ENCODE measurements around the gene CDYL2. TPM values are rescaled to one million over a fixed set of nuclear protein-coding genes. Genes with fewer than 3 reads are reported as not detected.

CDYL2 gene
- total and polyA plus RNA-seq, 4 donors = 0.46 to 12.8 (median 5.2) TPM

- DNase-seq (no peak), ATAC-seq (ENCODE audit: low FRiP score) (no peak)
- H3K36me3 ChIP-seq (ENCODE audit: control insufficient read depth in 1 of 2, insufficient read depth in 2 of 2, low read length in 1 of 2) = no peaks in the 10 kb centered on the region
- no peaks in the 10 kb centered on the region for H3K27me3 ChIP-seq (ENCODE audit: control insufficient read depth in 1 of 2, insufficient read depth in 2 of 2, low read length in 1 of 2)
- no peaks in the 10 kb centered on the region for H3K9me3 ChIP-seq (ENCODE audit: control insufficient read depth, low read length)
- no peaks in the 10 kb centered on the region for H3K4me1 ChIP-seq (ENCODE audit: control insufficient read depth in 1 of 2, insufficient read depth in 2 of 2, low read length in 2 of 2)
- intact Hi-C loops (cut with DNase I) = no loop called here
- no peak overlapping the region for H3K4me3 ChIP-seq (ENCODE audit: low read length in 2 of 2)
- no peak overlapping the region for H3K27ac ChIP-seq (ENCODE audit: low read depth in 1 of 2, low read length in 2 of 2)
Measured at GRCh38 chr16:80841231-80841630, 36.8 kb upstream of the CDYL2 start.

GRCh38 chr16:80837533-80838147 is 33.2 kb upstream of the CDYL2 start:
- intact Hi-C loops (cut with DNase I) = no loop called here
- H3K4me1 ChIP-seq (ENCODE audit: control insufficient read depth in 1 of 2, insufficient read depth in 2 of 2, low read length in 2 of 2) = no peaks in the 10 kb centered on the region
- ATAC-seq (ENCODE audit: low FRiP score) = no peak
- H3K4me3 ChIP-seq (ENCODE audit: low read length in 2 of 2) = no peak overlapping the region
- no peak overlapping the region for H3K27ac ChIP-seq (ENCODE audit: low read depth in 1 of 2, low read length in 2 of 2)
- 74 to 78% methylated on average over 9 of the region's 9 CpGs for WGBS, 2 donors
- H3K36me3 ChIP-seq (ENCODE audit: control insufficient read depth in 1 of 2, insufficient read depth in 2 of 2, low read length in 1 of 2) = no peaks in the 10 kb centered on the region
- DNase-seq = no peak
- H3K9me3 ChIP-seq (ENCODE audit: control insufficient read depth, low read length) = no peaks in the 10 kb centered on the region
- peaks cover 0 to 2% of the 10 kb centered on the region in 2 donors for H3K27me3 ChIP-seq (ENCODE audit: control insufficient read depth in 1 of 2, insufficient read depth in 2 of 2, low read length in 1 of 2)

GRCh38 chr16:80836846-80837245 is 32.4 kb upstream of the CDYL2 start:
- Histone ChIP-seq H3K4me3 (ENCODE audit: low read length in 2 of 2) (no peak overlapping the region), H3K27ac (ENCODE audit: low read depth in 1 of 2, low read length in 2 of 2) (no peak overlapping the region), H3K9me3 (ENCODE audit: control insufficient read depth, low read length) (no peaks in the 10 kb centered on the region), H3K36me3 (ENCODE audit: control insufficient read depth in 1 of 2, insufficient read depth in 2 of 2, low read length in 1 of 2) (no peaks in the 10 kb centered on the region), H3K4me1 (ENCODE audit: control insufficient read depth in 1 of 2, insufficient read depth in 2 of 2, low read length in 2 of 2) (no peaks in the 10 kb centered on the region), H3K27me3 (ENCODE audit: control insufficient read depth in 1 of 2, insufficient read depth in 2 of 2, low read length in 1 of 2) (peaks cover 0 to 2% of the 10 kb centered on the region in 2 donors)
- WGBS, 2 donors = 56 to 57% methylated on average over 4 of the region's 4 CpGs
- DNase-seq (no peak), ATAC-seq (ENCODE audit: low FRiP score) (no peak)
- intact Hi-C loops (cut with DNase I) = no loop called here

GRCh38 chr16:80836202-80836601 is 31.8 kb upstream of the CDYL2 start:
- no peaks in the 10 kb centered on the region for H3K36me3 ChIP-seq (ENCODE audit: control insufficient read depth in 1 of 2, insufficient read depth in 2 of 2, low read length in 1 of 2)
- DNase-seq (no peak), ATAC-seq (ENCODE audit: low FRiP score) (no peak)
- H3K9me3 ChIP-seq (ENCODE audit: control insufficient read depth, low read length) = no peaks in the 10 kb centered on the region
- H3K4me1 ChIP-seq (ENCODE audit: control insufficient read depth in 1 of 2, insufficient read depth in 2 of 2, low read length in 2 of 2) = no peaks in the 10 kb centered on the region
- H3K27me3 ChIP-seq (ENCODE audit: control insufficient read depth in 1 of 2, insufficient read depth in 2 of 2, low read length in 1 of 2) = peaks cover 0 to 2% of the 10 kb centered on the region in 2 donors
- intact Hi-C loops (cut with DNase I) = no loop called here
- 73 to 75% methylated on average over 5 of the region's 5 CpGs for WGBS, 2 donors
- H3K4me3 ChIP-seq (ENCODE audit: low read length in 2 of 2) = no peak overlapping the region
- no peak overlapping the region for H3K27ac ChIP-seq (ENCODE audit: low read depth in 1 of 2, low read length in 2 of 2)

GRCh38 chr16:80831039-80831438 is 26.6 kb upstream of the CDYL2 start:
- intact Hi-C loops (cut with DNase I) = no loop called here
- Histone ChIP-seq H3K27ac (ENCODE audit: low read depth in 1 of 2, low read length in 2 of 2) (no peak overlapping the region), H3K4me3 (ENCODE audit: low read length in 2 of 2) (no peak overlapping the region), H3K9me3 (ENCODE audit: control insufficient read depth, low read length) (no peaks in the 10 kb centered on the region), H3K36me3 (ENCODE audit: control insufficient read depth in 1 of 2, insufficient read depth in 2 of 2, low read length in 1 of 2) (no peaks in the 10 kb centered on the region), H3K4me1 (ENCODE audit: control insufficient read depth in 1 of 2, insufficient read depth in 2 of 2, low read length in 2 of 2) (no peaks in the 10 kb centered on the region), H3K27me3 (ENCODE audit: control insufficient read depth in 1 of 2, insufficient read depth in 2 of 2, low read length in 1 of 2) (peaks cover 0 to 2% of the 10 kb centered on the region in 2 donors)
- ATAC-seq (ENCODE audit: low FRiP score) (no peak), DNase-seq (no peak)
- 76 to 83% methylated on average over 1 of the region's 1 CpG for WGBS, 2 donors

- DNase-seq = no peak
- intact Hi-C loops (cut with DNase I) = no loop called here
- H3K27me3 ChIP-seq (ENCODE audit: control insufficient read depth in 1 of 2, insufficient read depth in 2 of 2, low read length in 1 of 2) = no peaks in the 10 kb centered on the region
- H3K9me3 ChIP-seq (ENCODE audit: control insufficient read depth, low read length) = no peaks in the 10 kb centered on the region
- no peak overlapping the region for H3K27ac ChIP-seq (ENCODE audit: low read depth in 1 of 2, low read length in 2 of 2)
- no peaks in the 10 kb centered on the region for H3K4me1 ChIP-seq (ENCODE audit: control insufficient read depth in 1 of 2, insufficient read depth in 2 of 2, low read length in 2 of 2)
- ATAC-seq (ENCODE audit: low FRiP score) = no peak
- H3K36me3 ChIP-seq (ENCODE audit: control insufficient read depth in 1 of 2, insufficient read depth in 2 of 2, low read length in 1 of 2) = no peaks in the 10 kb centered on the region
- WGBS, 2 donors = 27 to 46% methylated on average over 4 of the region's 4 CpGs
- H3K4me3 ChIP-seq (ENCODE audit: low read length in 2 of 2) = no peak overlapping the region
Measured at GRCh38 chr16:80828495-80828894, 24.1 kb upstream of the CDYL2 start.

GRCh38 chr16:80827007-80827406 is 22.6 kb upstream of the CDYL2 start:
- no peaks in the 10 kb centered on the region for H3K9me3 ChIP-seq (ENCODE audit: control insufficient read depth, low read length)
- intact Hi-C loops (cut with DNase I) = no loop called here
- no peak for ATAC-seq (ENCODE audit: low FRiP score)

GRCh38 chr16:80825365-80825758 is 21.0 kb upstream of the CDYL2 start:
- no peak overlapping the region for H3K4me3 ChIP-seq (ENCODE audit: low read length in 2 of 2)
- H3K36me3 ChIP-seq (ENCODE audit: control insufficient read depth in 1 of 2, insufficient read depth in 2 of 2, low read length in 1 of 2) = no peaks in the 10 kb centered on the region
- intact Hi-C loops (cut with DNase I) = no loop called here
- WGBS, 2 donors = 94 to 96% methylated on average over 1 of the region's 1 CpG
- no peak for ATAC-seq (ENCODE audit: low FRiP score)
- H3K4me1 ChIP-seq (ENCODE audit: control insufficient read depth in 1 of 2, insufficient read depth in 2 of 2, low read length in 2 of 2) = no peaks in the 10 kb centered on the region
- no peak overlapping the region for H3K27ac ChIP-seq (ENCODE audit: low read depth in 1 of 2, low read length in 2 of 2)
- no peaks in the 10 kb centered on the region for H3K9me3 ChIP-seq (ENCODE audit: control insufficient read depth, low read length)
- H3K27me3 ChIP-seq (ENCODE audit: control insufficient read depth in 1 of 2, insufficient read depth in 2 of 2, low read length in 1 of 2) = no peaks in the 10 kb centered on the region
- DNase-seq = no peak

More at GRCh38 chr16:80827007-80827406, 22.6 kb upstream of the CDYL2 start:
- no peaks in the 10 kb centered on the region for H3K4me1 ChIP-seq (ENCODE audit: control insufficient read depth in 1 of 2, insufficient read depth in 2 of 2, low read length in 2 of 2)
- no peak overlapping the region for H3K27ac ChIP-seq (ENCODE audit: low read depth in 1 of 2, low read length in 2 of 2)
- H3K4me3 ChIP-seq (ENCODE audit: low read length in 2 of 2) = no peak overlapping the region
- no peaks in the 10 kb centered on the region for H3K36me3 ChIP-seq (ENCODE audit: control insufficient read depth in 1 of 2, insufficient read depth in 2 of 2, low read length in 1 of 2)
- 5% methylated on average over 1 of the region's 1 CpG for WGBS, 2 donors
- no peaks in the 10 kb centered on the region for H3K27me3 ChIP-seq (ENCODE audit: control insufficient read depth in 1 of 2, insufficient read depth in 2 of 2, low read length in 1 of 2)
- DNase-seq = no peak

GRCh38 chr16:80824623-80825364 is 20.4 kb upstream of the CDYL2 start:
- H3K27ac ChIP-seq (ENCODE audit: low read depth in 1 of 2, low read length in 2 of 2) = no peak overlapping the region
- no peaks in the 10 kb centered on the region for H3K4me1 ChIP-seq (ENCODE audit: control insufficient read depth in 1 of 2, insufficient read depth in 2 of 2, low read length in 2 of 2)
- intact Hi-C loops (cut with DNase I) = no loop called here
- 30 to 31% methylated on average over 5 of the region's 5 CpGs for WGBS, 2 donors
- H3K27me3 ChIP-seq (ENCODE audit: control insufficient read depth in 1 of 2, insufficient read depth in 2 of 2, low read length in 1 of 2) = no peaks in the 10 kb centered on the region
- no peaks in the 10 kb centered on the region for H3K36me3 ChIP-seq (ENCODE audit: control insufficient read depth in 1 of 2, insufficient read depth in 2 of 2, low read length in 1 of 2)
- ATAC-seq (ENCODE audit: low FRiP score) = no peak
- no peak for DNase-seq
- no peaks in the 10 kb centered on the region for H3K9me3 ChIP-seq (ENCODE audit: control insufficient read depth, low read length)
- no peak overlapping the region for H3K4me3 ChIP-seq (ENCODE audit: low read length in 2 of 2)

All from aorta (tissue), 5 donors.